Stimulated activated memory B cell treated with anti-CD40 and anti-IgM and Interleukin-4, amounts not matched to agents 10 μg/mL and 1 μg/mL and 100 μg/mL, for 72 hours (primary cell): Measurements from ENCODE around the gene RFX1.
A peak's percentile ranks its signal among the peaks of the same experiment; 100 is the strongest.

Experiments
- ATAC-seq: fragments of 150-1000 bp; cut with Tn5 transposase; 2 replicates; pipeline ENCODE4 v1.10.0; 2021
- H3K27ac Mint-ChIP-seq: one replicate; pipeline ENCODE4 v1.8.0; 2022; ENCODE audit warnings: mild to moderate bottlenecking, mixed read lengths
- H3K27me3 Mint-ChIP-seq: one replicate; pipeline ENCODE4 v1.8.0; 2022; ENCODE audit warnings: mixed read lengths
- H3K36me3 Mint-ChIP-seq: one replicate; pipeline ENCODE4 v1.8.0; 2022; ENCODE audit warnings: mixed read lengths
- H3K4me1 Mint-ChIP-seq: one replicate; pipeline ENCODE4 v1.8.0; 2022; ENCODE audit warnings: mixed read lengths
- H3K4me3 Mint-ChIP-seq: one replicate; pipeline ENCODE4 v1.8.0; 2022; ENCODE audit warnings: mild to moderate bottlenecking, moderate library complexity, mixed read lengths
- H3K9me3 Mint-ChIP-seq: one replicate; pipeline ENCODE4 v1.8.0; 2022; ENCODE audit warnings: mixed read lengths

RFX1 gene

GRCh38 chr19:13993590-13994300 lies 12.4 kb downstream of the RFX1 start:
- Mint-ChIP-seq H3K9me3 (no peaks in the 10 kb centered on the region), H3K4me3 (no peak overlapping the region), H3K27ac (no peak overlapping the region), H3K27me3 (no peaks in the 10 kb centered on the region), H3K36me3 (peaks cover 42% of the 10 kb centered on the region), H3K4me1 (peaks cover 29% of the 10 kb centered on the region)
- ATAC-seq, result no peak

GRCh38 chr19:13992025-13992424 lies 14.1 kb downstream of the RFX1 start:
- Mint-ChIP-seq H3K27me3 (no peaks in the 10 kb centered on the region), H3K27ac (peak overlapping the region; percentile 33), H3K4me3 (no peak overlapping the region), H3K36me3 (peaks cover 40% of the 10 kb centered on the region), H3K4me1 (peaks cover 45% of the 10 kb centered on the region), H3K9me3 (no peaks in the 10 kb centered on the region)
- no peak for ATAC-seq

GRCh38 chr19:13990085-13990484 lies 16.0 kb downstream of the RFX1 start:
- ATAC-seq, result no peak
- H3K27ac Mint-ChIP-seq, result no peak overlapping the region
- no peaks in the 10 kb centered on the region for H3K9me3 Mint-ChIP-seq
- H3K4me3 Mint-ChIP-seq, result no peak overlapping the region
- H3K36me3 Mint-ChIP-seq, result peaks cover 40% of the 10 kb centered on the region
- H3K4me1 Mint-ChIP-seq, result peaks cover 61% of the 10 kb centered on the region
- H3K27me3 Mint-ChIP-seq, result no peaks in the 10 kb centered on the region

GRCh38 chr19:13989487-13989886 lies 16.6 kb downstream of the RFX1 start:
- Mint-ChIP-seq H3K4me3 (no peak overlapping the region), H3K27me3 (no peaks in the 10 kb centered on the region), H3K36me3 (peaks cover 40% of the 10 kb centered on the region), H3K9me3 (no peaks in the 10 kb centered on the region), H3K27ac (peak overlapping the region; percentile 92), H3K4me1 (peaks cover 62% of the 10 kb centered on the region)
- no peak for ATAC-seq

GRCh38 chr19:13987101-13987890 lies 18.8 kb downstream of the RFX1 start:
- H3K36me3 Mint-ChIP-seq, result peaks cover 34% of the 10 kb centered on the region
- no peaks in the 10 kb centered on the region for H3K27me3 Mint-ChIP-seq
- H3K9me3 Mint-ChIP-seq, result no peaks in the 10 kb centered on the region
- ATAC-seq, result no peak
- H3K4me1 Mint-ChIP-seq, result peaks cover 77% of the 10 kb centered on the region
- peak overlapping the region; percentile 70 for H3K4me3 Mint-ChIP-seq
- peak overlapping the region; percentile 92 for H3K27ac Mint-ChIP-seq

GRCh38 chr19:13986348-13986904 lies 19.7 kb downstream of the RFX1 start:
- Mint-ChIP-seq H3K27ac (peak overlapping the region; percentile 92), H3K4me3 (peak overlapping the region; percentile 70), H3K27me3 (no peaks in the 10 kb centered on the region), H3K36me3 (peaks cover 29% of the 10 kb centered on the region), H3K9me3 (no peaks in the 10 kb centered on the region), H3K4me1 (peaks cover 80% of the 10 kb centered on the region)
- ATAC-seq, result peak; percentile 94

GRCh38 chr19:13985771-13986347 lies 20.3 kb downstream of the RFX1 start:
- H3K27ac Mint-ChIP-seq, result peak overlapping the region; percentile 92
- H3K4me1 Mint-ChIP-seq, result peaks cover 81% of the 10 kb centered on the region
- no peaks in the 10 kb centered on the region for H3K9me3 Mint-ChIP-seq
- H3K27me3 Mint-ChIP-seq, result no peaks in the 10 kb centered on the region
- H3K4me3 Mint-ChIP-seq, result peak overlapping the region; percentile 45
- peaks cover 24% of the 10 kb centered on the region for H3K36me3 Mint-ChIP-seq
- ATAC-seq, result peak; percentile 51

- Mint-ChIP-seq H3K9me3 (no peaks in the 10 kb centered on the region), H3K27ac (peak overlapping the region; percentile 92), H3K27me3 (no peaks in the 10 kb centered on the region), H3K4me3 (peak overlapping the region; percentile 45), H3K36me3 (peaks cover 17% of the 10 kb centered on the region), H3K4me1 (peaks cover 80% of the 10 kb centered on the region)
- peak; percentile 66 for ATAC-seq
These were observed 21.0 kb downstream of the RFX1 start for GRCh38 chr19:13984875-13985741.

- ATAC-seq, result no peak
- no peaks in the 10 kb centered on the region for H3K27me3 Mint-ChIP-seq
- H3K9me3 Mint-ChIP-seq, result no peaks in the 10 kb centered on the region
- H3K4me1 Mint-ChIP-seq, result peaks cover 82% of the 10 kb centered on the region
- no peak overlapping the region for H3K4me3 Mint-ChIP-seq
- peak overlapping the region; percentile 92 for H3K27ac Mint-ChIP-seq
- peaks cover 8% of the 10 kb centered on the region for H3K36me3 Mint-ChIP-seq
These were observed 21.9 kb downstream of the RFX1 start for GRCh38 chr19:13984186-13984585.

GRCh38 chr19:13983213-13983889 lies 22.8 kb downstream of the RFX1 start:
- H3K4me3 Mint-ChIP-seq, result peak overlapping the region; percentile 31
- no peaks in the 10 kb centered on the region for H3K9me3 Mint-ChIP-seq
- peaks cover 78% of the 10 kb centered on the region for H3K4me1 Mint-ChIP-seq
- H3K27ac Mint-ChIP-seq, result peak overlapping the region; percentile 92
- H3K27me3 Mint-ChIP-seq, result no peaks in the 10 kb centered on the region
- no peaks in the 10 kb centered on the region for H3K36me3 Mint-ChIP-seq
- peak; percentile 0 for ATAC-seq

GRCh38 chr19:13982773-13983172 lies 23.3 kb downstream of the RFX1 start:
- no peak for ATAC-seq
- H3K36me3 Mint-ChIP-seq, result no peaks in the 10 kb centered on the region
- no peaks in the 10 kb centered on the region for H3K27me3 Mint-ChIP-seq
- H3K4me3 Mint-ChIP-seq, result no peak overlapping the region
- peak overlapping the region; percentile 92 for H3K27ac Mint-ChIP-seq
- peaks cover 78% of the 10 kb centered on the region for H3K4me1 Mint-ChIP-seq
- no peaks in the 10 kb centered on the region for H3K9me3 Mint-ChIP-seq

- no peak for ATAC-seq
- Mint-ChIP-seq H3K27ac (peak overlapping the region; percentile 91), H3K36me3 (no peaks in the 10 kb centered on the region), H3K4me1 (peaks cover 71% of the 10 kb centered on the region), H3K9me3 (no peaks in the 10 kb centered on the region), H3K27me3 (no peaks in the 10 kb centered on the region), H3K4me3 (peak overlapping the region; percentile 66)
These were observed 24.1 kb downstream of the RFX1 start for GRCh38 chr19:13981988-13982501.

GRCh38 chr19:13981467-13981866 lies 24.7 kb downstream of the RFX1 start:
- H3K4me3 Mint-ChIP-seq, result peak overlapping the region; percentile 66
- ATAC-seq, result no peak
- no peaks in the 10 kb centered on the region for H3K9me3 Mint-ChIP-seq
- H3K27me3 Mint-ChIP-seq, result no peaks in the 10 kb centered on the region
- H3K36me3 Mint-ChIP-seq, result peaks cover 2% of the 10 kb centered on the region
- H3K27ac Mint-ChIP-seq, result peak overlapping the region; percentile 91
- peaks cover 65% of the 10 kb centered on the region for H3K4me1 Mint-ChIP-seq

GRCh38 chr19:13981021-13981420 lies 25.1 kb downstream of the RFX1 start:
- H3K4me1 Mint-ChIP-seq, result peaks cover 63% of the 10 kb centered on the region
- H3K36me3 Mint-ChIP-seq, result peaks cover 7% of the 10 kb centered on the region
- H3K27me3 Mint-ChIP-seq, result no peaks in the 10 kb centered on the region
- no peak overlapping the region for H3K4me3 Mint-ChIP-seq
- H3K9me3 Mint-ChIP-seq, result no peaks in the 10 kb centered on the region
- H3K27ac Mint-ChIP-seq, result peak overlapping the region; percentile 91
- ATAC-seq, result no peak
